Activated B cell treated with CpG ODN at 0.5 μM for 24 hours (primary cell): ENCODE measurements around the gene NUDT16L1. TPM values are rescaled to one million over a fixed set of nuclear protein-coding genes. Genes with fewer than 3 reads are reported as not detected.

Source experiments
- ATAC-seq: fragments of 200-7000 bp; cut with Tn5 transposase; one replicate; pipeline ENCODE4 v1.10.0; 2021; ENCODE audit warnings: low read depth, mild to moderate bottlenecking, moderate library complexity
- CTCF ChIA-PET: fragments of 350-600 bp; sonication (Branson Sonifier 250); formaldehyde crosslinking; loops from one replicate; lab custom pipeline; 2021; ENCODE audit warnings: antibody characterized with exemption; lab: Charles Lee
- POLR2A ChIA-PET: fragments of 350-600 bp; sonication (Branson Sonifier 250); formaldehyde crosslinking; loops from one replicate; lab custom pipeline; 2021; ENCODE audit warnings: antibody characterized with exemption; lab: Charles Lee
- DNase-seq: peaks from one replicate; pipeline ENCODE4 v3.0.0; 2022
- H3K27ac Mint-ChIP-seq: one replicate; pipeline ENCODE4 v1.8.0; 2020; ENCODE audit warnings: mixed read lengths
- H3K27me3 Mint-ChIP-seq: one replicate; pipeline ENCODE4 v1.8.0; 2021; ENCODE audit warnings: mixed read lengths
- H3K36me3 Mint-ChIP-seq: one replicate; pipeline ENCODE4 v1.8.0; 2021; ENCODE audit warnings: low read depth, mixed read lengths
- H3K4me1 Mint-ChIP-seq: one replicate; pipeline ENCODE4 v1.8.0; 2021; ENCODE audit warnings: mixed read lengths
- H3K4me3 Mint-ChIP-seq: one replicate; pipeline ENCODE4 v1.8.0; 2020; ENCODE audit warnings: mild to moderate bottlenecking, mixed read lengths
- H3K9me3 Mint-ChIP-seq: one replicate; pipeline ENCODE4 v1.8.0; 2020; ENCODE audit warnings: mixed read lengths
- CTCF ChIP-seq: fragments of 200-600 bp; IDR thresholded peaks from one replicate; pipeline ENCODE4 v1.8.0; 2022; ENCODE audit warnings: antibody characterized with exemption, mild to moderate bottlenecking
- intact Hi-C: fragments of 100-400 bp; cut with micrococcal nuclease; formaldehyde crosslinking; loops from one replicate; pipeline ENCODE4 v1.15.1; 2024
- total RNA-seq: library from RNA; stranded (reverse); gene quantifications from 2 replicates; pipeline ENCODE4 v1.2.3, GENCODE V29; 2022

Gene NUDT16L1
- total RNA-seq, 1 donor from 2014 or later: 32.9 TPM

GRCh38 chr16:4744555-4745273 is 51.4 kb downstream of the NUDT16L1 start:
- ATAC-seq: no peak

GRCh38 chr16:4745274-4745569 is 51.9 kb downstream of the NUDT16L1 start:
- Mint-ChIP-seq H3K9me3 (no peaks in the 10 kb centered on the region), H3K4me1 (peaks cover 25% of the 10 kb centered on the region), H3K36me3 (no peaks in the 10 kb centered on the region), H3K27ac (no peak overlapping the region), H3K27me3 (no peaks in the 10 kb centered on the region), H3K4me3 (no peak overlapping the region)
- CTCF ChIA-PET: no interaction called here
- TF ChIP-seq CTCF: no peak
- intact Hi-C loops: no loop called here
- ATAC-seq (no peak), DNase-seq (no peak)
- POLR2A ChIA-PET: no interaction called here

More at GRCh38 chr16:4744555-4745273, 51.4 kb downstream of the NUDT16L1 start:
- H3K36me3 Mint-ChIP-seq: no peaks in the 10 kb centered on the region
- no peak overlapping the region for H3K27ac Mint-ChIP-seq
- H3K9me3 Mint-ChIP-seq: no peaks in the 10 kb centered on the region
- ChIA-PET CTCF (no interaction called here), POLR2A (no interaction called here)
- no peak overlapping the region for H3K4me3 Mint-ChIP-seq
- no peak for TF ChIP-seq CTCF
- H3K27me3 Mint-ChIP-seq: no peaks in the 10 kb centered on the region
- intact Hi-C loops: no loop called here
- peaks cover 25% of the 10 kb centered on the region for H3K4me1 Mint-ChIP-seq
- no peak for DNase-seq

Other genes starting within 250 kb of the NUDT16L1 start
- 30.0 and 42.4 TPM in 2 replicates for gene NMRAL1, start 218.9 kb upstream of the NUDT16L1 start, total RNA-seq
- gene HMOX2, start 217.2 kb upstream of the NUDT16L1 start, total RNA-seq: 30.8 and 32.1 TPM in 2 replicates
- gene CDIP1, start 154.8 kb upstream of the NUDT16L1 start, total RNA-seq: 12.5 and 12.9 TPM in 2 replicates
- 0.13 and 0.15 TPM in 2 replicates for gene C16orf96, start 137.2 kb upstream of the NUDT16L1 start, total RNA-seq
- 17.2 and 23.4 TPM in 2 replicates for gene UBALD1, start 78.7 kb upstream of the NUDT16L1 start, total RNA-seq
- 69.6 and 88.6 TPM in 2 replicates for gene MGRN1, start 68.7 kb upstream of the NUDT16L1 start, total RNA-seq
- 17.9 and 21.9 TPM in 2 replicates for gene ANKS3, start 40.7 kb downstream of the NUDT16L1 start, total RNA-seq
- gene DNAAF8, start 41.0 kb downstream of the NUDT16L1 start, total RNA-seq: 0.29 and 0.31 TPM in 2 replicates
- 14.3 and 19.1 TPM in 2 replicates for gene ZNF500, start 73.6 kb downstream of the NUDT16L1 start, total RNA-seq
- gene SEPTIN12, start 94.8 kb downstream of the NUDT16L1 start, total RNA-seq: not detected in 2 replicates
- not detected in 2 replicates for gene SMIM22, start 101.8 kb downstream of the NUDT16L1 start, total RNA-seq
- 5.4 and 6.8 TPM in 2 replicates for gene ROGDI, start 109.1 kb downstream of the NUDT16L1 start, total RNA-seq
- gene GLYR1, start 153.7 kb downstream of the NUDT16L1 start, total RNA-seq: 138 and 156 TPM in 2 replicates
- gene UBN1, start 153.9 kb downstream of the NUDT16L1 start, total RNA-seq: 33.4 and 36.1 TPM in 2 replicates
- gene PPL, start 243.6 kb downstream of the NUDT16L1 start, total RNA-seq: 0.04 TPM in 1 of 2 replicates, not detected in the other